HG03520 (cell line): ENCODE measurements around the gene FARP1.

Experiments
- ATAC-seq: cut with Tn5 transposase; IDR thresholded peaks from one replicate; pipeline ENCODE4 v1.9.1; 2021; ENCODE audit warnings: mild to moderate bottlenecking, moderate library complexity; ENCODE audit not compliant: unreplicated experiment

FARP1 gene

GRCh38 chr13:98142380-98143156 is at the start of gene FARP1:
Gene FARP1, plus strand, starts transcription at chr13:98143094. Its CDS starts 70,149 bp downstream, at chr13:98213243.
- ATAC-seq = peak; percentile 63

- ATAC-seq = no peak
These were observed 48.1 kb upstream of the FARP1 start for GRCh38 chr13:98094678-98095266.

DNA sequence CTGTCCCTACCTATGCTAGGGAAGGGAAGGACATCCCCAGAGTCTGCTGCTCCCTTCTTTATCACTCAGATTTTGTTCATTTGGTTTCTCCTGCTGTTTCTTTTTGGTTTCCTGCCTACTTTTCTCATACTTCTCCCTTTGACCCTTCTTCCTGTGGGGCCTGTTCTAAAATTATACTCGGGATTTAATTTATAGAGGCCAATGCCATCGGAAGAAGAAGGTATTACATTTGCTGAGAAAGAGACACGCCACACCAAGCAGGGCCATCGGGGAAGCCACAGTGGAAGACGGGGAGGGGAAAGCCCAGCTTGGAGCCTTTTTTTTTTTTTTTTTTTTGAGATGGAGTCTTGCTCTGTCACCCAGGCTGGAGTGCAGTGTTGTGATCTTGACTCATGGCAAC is 46.8 kb upstream of the FARP1 start:
- no peak for ATAC-seq

- no peak for ATAC-seq
These were observed 45.1 kb upstream of the FARP1 start for GRCh38 chr13:98097749-98098148.

GRCh38 chr13:98098516-98098915 is 44.4 kb upstream of the FARP1 start:
- no peak for ATAC-seq

GRCh38 chr13:98099627-98100026 is 43.3 kb upstream of the FARP1 start:
- no peak for ATAC-seq

DNA sequence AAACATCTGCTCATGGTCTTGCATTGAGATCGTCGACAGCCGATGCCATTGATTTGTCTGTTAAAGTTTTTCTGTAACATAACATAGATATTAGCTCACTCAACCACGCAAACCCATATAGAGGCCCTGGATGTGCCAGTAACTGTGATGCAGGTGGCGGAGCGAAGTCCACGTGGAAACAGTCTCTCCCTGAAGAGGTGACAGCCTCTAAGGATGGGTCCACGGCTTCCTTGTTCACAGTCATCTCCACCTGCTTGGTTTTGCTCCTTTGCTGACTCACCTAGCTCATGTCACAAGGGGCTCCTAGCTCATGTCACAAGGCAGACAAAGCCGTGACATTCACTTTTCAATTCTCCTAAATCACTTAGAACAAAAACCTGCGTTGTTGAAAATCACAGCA is 42.4 kb upstream of the FARP1 start:
- no peak for ATAC-seq

- ATAC-seq = no peak
These were observed 39.4 kb upstream of the FARP1 start for GRCh38 chr13:98103531-98103930.

DNA sequence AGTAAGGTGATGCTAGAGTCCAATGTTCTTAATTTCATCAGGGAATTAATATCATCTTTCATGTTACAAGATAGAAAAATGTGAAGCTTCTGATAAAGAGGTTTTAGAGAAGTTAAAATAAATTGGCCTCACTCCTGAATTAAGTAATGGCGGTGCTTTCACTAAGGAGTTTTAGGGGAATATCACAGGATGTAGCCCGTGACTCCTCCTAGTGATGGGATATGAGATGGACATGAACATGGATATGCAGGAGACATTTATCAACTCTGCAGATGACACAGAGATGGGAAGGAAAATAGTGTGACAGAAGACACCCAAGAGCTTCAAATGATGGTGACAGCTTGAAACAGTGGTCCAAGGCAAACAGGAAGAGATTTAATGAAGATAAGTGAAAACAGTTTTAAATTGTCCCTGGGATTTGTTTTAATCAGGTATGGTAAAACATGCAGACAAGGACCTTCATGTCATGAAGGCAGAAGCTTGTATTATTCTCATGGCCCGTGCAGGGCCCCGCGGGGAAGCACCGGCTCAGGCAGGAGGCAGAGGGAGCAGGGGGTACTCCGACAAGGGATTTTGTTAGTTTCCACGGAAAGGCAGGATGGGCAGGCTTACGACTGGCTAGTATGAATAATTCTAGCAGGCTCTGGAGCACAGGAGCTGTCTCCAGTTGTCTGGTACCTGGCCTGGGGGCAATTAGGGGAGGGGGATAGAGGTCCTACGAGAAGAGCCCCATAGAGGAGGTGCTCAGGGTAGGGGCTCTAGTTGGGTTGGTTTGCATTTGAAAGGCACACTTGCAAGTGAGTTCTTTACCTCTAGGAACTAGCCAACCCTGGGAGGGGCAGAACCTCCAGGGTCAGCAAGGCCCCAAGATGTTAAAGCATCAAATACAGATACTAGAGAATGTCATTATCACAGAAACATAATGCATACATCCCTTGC is 38.7 kb upstream of the FARP1 start:
- ATAC-seq = no peak

- ATAC-seq = no peak
These were observed 37.0 kb upstream of the FARP1 start for GRCh38 chr13:98105929-98106336.

DNA sequence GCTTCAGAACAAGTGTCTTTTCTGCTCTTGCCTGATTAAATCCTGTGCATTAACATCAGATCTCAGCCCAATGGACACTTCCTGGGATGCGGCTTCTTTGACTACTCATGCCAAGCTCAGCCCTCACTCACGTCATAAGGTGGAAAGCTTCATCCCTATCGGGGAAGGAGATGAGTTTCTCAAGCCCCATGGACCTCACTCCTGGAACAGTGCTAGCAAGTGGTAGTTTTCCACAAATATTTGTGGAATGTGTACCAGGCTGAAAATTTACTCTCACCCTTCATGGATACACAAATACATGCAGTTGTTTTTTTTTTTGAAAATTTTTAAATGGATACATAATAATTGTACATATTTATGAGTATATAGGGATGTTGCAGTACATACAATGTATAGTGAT is 34.6 kb upstream of the FARP1 start:
- ATAC-seq = no peak

GRCh38 chr13:98109226-98109853 is 33.6 kb upstream of the FARP1 start:
- ATAC-seq = no peak

GRCh38 chr13:98110749-98111148 is 32.1 kb upstream of the FARP1 start:
- ATAC-seq = no peak

- ATAC-seq = no peak
These were observed 31.5 kb upstream of the FARP1 start for GRCh38 chr13:98111168-98112098.

DNA sequence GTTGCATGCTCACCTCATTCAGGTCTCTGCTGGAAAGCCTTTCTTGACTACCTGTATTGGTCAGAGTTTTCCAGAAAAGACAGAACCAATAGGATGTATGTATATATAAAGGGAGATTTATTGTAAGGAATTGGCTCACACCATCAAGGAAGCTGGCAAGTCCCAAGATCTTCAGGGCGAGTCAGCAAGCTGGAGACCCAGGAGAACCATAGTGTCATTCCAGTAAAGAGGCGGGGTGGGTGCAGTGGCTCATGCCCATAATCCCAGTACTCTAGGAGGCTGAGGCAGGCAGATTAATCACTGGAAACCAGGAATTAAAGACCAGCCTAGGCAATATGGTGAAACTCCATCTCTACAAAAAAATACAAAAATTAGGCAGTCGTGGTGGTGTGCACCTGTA is 30.4 kb upstream of the FARP1 start:
- ATAC-seq = no peak

- ATAC-seq = no peak
These were observed 24.0 kb upstream of the FARP1 start for GRCh38 chr13:98118865-98119264.

DNA sequence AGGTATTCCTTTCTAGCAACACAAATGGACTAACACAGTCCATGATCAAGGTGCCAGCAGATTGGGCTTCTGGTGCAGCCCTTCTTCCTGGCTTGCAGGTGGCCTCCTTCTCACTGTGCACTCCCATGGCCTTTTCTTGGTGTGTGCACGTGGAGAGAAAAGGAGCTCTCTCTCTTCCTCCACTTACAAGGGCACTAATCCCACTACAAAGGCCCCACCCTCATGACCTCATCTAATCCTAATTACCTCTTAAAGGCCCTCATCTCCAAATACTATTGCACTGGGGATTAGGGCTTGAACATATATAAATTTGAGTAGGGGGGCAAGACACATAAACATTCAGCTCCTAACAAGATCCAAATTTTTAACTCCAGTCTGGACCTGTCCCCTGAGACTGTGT is 19.7 kb upstream of the FARP1 start:
- ATAC-seq = no peak

- ATAC-seq = no peak
These were observed 13.7 kb upstream of the FARP1 start for GRCh38 chr13:98129059-98129746.

DNA sequence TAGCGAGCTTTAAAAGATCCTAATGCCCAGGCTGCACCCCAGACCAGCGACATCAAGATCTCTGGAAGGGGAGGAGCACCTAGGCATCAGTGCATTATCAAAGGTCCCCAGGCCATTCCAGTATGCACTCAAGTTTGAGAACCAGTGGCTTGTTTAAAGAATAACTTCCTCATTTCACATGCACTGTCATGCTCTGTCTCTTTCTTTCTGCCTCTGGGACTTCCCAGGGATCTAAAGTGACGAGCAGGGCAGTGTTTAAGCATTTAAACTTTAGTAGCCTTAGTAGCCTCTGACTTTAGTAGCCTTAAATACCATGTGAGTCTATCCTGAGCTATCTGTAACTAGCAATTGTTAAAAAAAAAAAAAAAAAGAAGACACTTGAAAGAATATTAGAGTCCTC is 8.9 kb upstream of the FARP1 start:
- peak; percentile 89 for ATAC-seq
